ENCODE results near the gene GJA1.
A peak's percentile ranks its signal among the peaks of the same experiment; 100 is the strongest.
"Not testable (repeated sequence)": the region's sequence is repeated elsewhere in the genome, so short reads cannot be mapped to it uniquely, and the experiment has no call there.

GJA1 gene

GRCh38 chr6:121435444-121436069 lies at the start of gene GJA1:
Gene GJA1, plus strand, starts transcription at chr6:121435646. Its CDS starts 11,202 bp downstream, at chr6:121446848.
- no peak for DNase-seq

DNA sequence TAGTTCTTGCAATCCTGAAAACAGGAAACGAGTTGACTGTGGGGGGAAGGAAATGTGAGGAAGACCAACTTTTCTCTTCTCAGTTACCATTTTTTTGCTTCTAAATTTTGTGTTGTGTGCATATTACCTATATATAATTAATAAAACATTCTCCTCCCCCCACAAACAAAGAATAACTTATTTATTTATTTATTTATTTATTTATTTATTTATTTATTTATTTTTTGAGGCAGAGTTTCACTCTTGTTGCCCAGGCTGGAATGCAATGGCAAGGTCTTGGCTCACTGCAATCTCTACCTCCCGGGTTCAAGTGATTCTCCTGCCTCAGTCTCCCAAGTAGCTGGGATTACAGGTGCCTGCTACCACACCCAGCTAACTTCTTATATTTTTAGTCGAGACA lies 48.9 kb upstream of the GJA1 start:
- not testable (repeated sequence) for DNase-seq

- DNase-seq, result no peak
Observed at GRCh38 chr6:121389419-121389818, 46.0 kb upstream of the GJA1 start.

DNA sequence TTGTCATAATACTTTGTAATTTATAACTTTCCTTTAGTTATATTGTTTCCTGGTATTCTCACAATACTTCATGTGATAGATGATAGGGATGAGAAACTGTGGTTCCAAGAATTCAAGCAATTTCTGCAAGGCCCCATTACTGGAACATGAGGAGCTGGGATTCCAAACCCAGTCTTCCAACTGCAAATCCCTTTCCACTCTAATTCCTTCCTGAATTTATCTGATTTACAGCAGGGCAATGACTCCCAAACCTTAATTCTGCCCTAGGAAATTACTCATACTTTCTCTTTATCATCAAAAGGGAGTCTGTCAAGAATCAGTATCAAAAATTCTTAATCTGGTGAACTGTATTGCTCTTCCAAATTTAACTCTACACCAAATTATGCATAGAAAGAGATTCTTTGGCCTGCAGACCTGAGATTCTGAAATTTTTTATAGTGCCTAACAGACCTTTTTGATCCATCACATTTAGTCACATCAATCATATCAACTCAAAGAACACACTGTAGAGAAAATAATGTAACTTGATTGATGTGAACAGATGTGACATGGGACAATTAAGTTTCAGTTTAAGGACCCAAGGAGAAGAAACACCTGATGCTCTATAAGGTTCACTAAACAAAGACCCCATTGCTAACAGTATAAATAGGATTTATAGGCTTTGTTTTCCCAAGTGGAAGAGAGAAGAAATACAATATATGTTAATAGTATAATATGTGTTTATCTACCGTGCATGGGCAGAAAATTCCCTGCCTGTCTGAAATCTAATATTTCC lies 41.5 kb upstream of the GJA1 start:
- no peak for DNase-seq

- DNase-seq, result no peak
Observed at GRCh38 chr6:121395736-121396135, 39.7 kb upstream of the GJA1 start.

DNA sequence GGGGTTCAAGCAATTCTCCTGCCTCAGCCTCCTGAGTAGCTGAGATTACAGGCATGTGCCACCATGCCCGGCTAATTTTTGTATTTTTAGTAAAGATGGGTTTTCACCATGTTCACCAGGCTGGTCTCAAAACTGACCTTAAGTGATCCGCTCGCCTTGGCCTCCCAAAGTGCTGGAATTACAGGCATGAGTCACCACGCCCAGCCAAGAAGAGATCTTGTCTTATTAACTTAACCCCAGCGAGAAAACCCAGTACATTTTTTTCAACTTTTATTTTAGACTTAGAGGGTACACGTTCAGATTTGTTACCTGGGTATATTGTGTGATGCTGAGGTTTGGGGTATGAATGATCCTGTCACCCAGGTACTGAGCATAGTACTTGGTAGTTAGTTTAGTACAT lies 38.3 kb upstream of the GJA1 start:
- DNase-seq, result not testable (repeated sequence)

DNA sequence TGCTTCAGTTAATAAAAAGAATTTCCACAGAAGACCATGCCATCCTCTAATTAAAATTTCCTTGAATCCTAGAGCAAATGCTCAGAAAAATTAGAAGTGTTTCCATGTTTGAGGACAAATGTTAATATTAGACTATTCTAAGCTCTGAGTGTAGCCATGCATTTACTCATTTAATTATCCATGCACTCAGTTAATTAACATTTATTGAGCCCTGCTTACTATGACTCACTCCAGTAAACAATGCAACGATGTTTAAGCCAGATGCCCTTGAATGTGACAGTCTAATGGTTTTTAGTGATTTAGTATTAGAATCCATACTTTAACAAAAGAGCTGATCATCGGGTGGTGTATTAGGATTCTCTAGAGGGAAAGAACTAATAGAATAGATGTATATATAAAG lies 37.3 kb upstream of the GJA1 start:
- DNase-seq, result no peak

DNA sequence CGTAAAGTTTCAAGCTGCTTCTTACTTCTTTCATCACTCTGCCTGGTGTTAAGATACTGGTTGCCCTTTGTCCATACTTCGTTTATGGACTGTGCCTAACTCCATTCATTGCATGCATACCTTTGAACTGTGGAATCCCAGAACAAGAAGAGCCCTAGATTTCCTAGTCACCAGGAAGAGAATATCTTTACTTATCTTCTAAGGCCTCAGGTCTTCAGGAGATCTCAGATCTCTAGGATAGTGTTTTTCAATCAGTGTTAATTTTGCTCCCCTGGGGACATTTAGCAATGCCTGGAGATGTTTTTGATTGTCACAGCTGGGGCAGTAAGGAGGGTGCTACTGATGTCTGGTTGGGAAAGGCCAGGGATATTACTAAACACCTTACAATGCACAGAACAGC lies 35.5 kb upstream of the GJA1 start:
- no peak for DNase-seq

- DNase-seq, result no peak
Observed at GRCh38 chr6:121403964-121404363, 31.5 kb upstream of the GJA1 start.

DNA sequence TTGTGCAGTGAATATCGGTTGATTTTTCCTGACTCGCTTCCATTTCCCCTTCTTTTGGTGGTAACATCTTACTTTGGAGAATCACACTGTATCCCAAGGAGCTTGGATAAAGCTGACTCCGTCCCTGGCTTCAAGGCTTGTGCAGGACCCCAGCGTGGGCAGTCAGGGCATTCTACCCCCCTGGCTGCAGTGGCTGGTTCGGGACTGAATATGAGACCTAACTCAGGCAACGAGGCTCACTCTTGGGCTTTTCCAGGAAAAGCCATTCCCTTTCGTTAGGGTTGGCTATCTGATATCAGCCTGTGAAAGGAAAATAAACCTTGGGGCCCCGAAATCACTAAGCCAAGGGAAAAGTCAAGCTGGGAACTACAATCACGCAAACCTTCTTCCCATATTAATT lies 30.1 kb upstream of the GJA1 start:
- DNase-seq, result no peak

GRCh38 chr6:121408321-121408720 lies 27.1 kb upstream of the GJA1 start:
- DNase-seq, result no peak

- DNase-seq, result no peak
Observed at GRCh38 chr6:121413879-121414278, 21.6 kb upstream of the GJA1 start.

- no peak for DNase-seq
Observed at GRCh38 chr6:121418346-121418745, 17.1 kb upstream of the GJA1 start.

DNA sequence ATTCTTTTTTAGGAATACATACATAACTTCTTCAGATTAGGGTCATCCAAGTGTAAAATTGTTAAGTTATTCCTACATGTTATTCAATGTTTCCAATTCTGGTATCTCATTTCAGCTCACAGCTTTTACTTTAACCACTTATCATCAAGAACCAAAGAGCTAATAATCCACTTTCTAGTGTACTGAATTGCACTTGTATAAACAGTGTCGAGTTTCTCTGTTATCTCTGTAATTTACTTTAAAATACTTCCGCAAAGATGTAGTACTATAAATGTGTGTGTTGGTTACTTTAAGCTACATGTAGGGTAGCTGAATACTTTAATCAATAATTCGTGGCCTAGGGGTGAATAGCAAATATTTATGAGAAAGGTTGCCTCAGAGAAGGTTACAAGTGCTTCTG lies 8.8 kb upstream of the GJA1 start:
- DNase-seq, result no peak

DNA sequence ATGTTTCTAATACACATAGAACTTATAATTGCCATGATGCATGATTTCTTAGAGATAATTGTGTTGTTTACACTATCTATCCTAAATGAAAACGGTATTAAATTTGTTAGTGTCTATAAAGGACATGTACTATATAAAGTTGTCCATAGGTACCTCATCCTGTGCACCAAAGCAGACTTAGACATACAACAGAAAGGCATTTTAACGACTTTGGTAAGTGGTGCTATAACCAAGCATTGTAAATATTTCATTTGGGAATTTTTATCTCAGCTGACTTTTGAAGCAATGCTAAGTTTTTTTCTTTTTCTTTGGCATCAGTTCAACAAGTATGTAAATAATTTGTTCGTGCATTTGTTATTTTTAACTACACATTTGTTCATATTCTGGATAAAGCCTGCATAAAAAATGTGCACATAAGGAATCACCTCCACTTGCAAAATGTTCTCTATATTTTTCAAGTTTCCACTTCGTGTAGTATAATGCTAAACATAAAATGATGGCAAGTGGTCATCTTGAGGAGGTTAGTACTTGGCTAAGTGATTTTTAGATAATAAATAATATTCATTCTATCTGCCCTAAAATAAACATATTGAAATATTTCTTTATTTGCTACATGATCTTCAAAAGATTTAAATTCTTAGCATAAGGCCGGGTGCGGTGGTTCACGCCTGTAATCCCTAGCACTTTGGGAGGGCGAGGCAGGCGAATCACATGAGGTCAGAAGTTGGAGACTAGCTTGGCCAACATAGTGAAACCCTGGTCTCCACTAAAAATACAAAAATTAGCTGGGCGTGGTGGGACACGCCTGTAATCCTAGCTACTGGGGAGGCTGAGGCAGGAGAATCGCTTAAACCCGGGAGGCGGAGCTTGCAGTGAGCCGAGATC lies 6.3 kb upstream of the GJA1 start:
- DNase-seq, result no peak

DNA sequence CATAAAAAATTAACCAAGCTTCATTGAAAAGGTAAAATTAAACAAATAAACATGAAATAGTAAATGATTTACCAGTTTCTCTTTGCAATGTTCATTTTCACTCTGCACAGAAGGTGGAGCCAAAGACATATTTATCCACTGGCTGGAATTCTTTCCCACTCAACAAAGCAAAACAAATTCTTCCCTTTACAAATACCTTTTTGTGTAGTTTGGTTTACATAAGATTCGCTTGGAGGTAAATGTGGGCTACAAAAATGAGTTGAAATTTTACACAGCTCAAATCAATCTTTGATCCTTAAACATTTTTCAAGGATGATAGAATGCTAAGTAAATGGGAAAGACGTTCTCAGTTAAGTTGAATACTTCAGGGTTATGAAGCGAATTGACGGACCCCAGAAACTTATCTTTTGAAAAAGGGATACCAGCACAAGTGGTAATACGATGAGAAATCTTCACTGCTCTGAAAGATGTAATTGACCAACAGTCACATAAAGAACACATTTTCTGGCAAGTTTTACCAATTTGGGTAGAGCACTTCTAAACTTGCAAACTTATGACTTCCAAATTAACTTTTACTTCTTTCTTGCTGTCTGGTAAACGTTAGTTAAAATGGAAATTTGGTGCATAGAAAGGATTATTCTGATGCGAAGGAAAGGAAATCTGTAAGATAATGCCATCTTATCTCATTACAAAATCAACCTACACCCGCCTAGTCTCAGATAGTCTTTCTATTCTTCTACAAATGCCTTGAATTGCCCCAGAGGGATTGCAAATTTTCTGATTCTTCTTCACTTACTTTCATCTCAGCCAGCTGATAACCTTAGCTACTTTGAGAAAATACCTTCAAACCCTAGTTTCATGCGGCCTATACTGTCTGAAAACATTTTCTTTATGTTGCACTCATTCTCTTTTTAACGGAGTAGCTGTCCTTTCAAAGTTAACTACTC lies 4.7 kb upstream of the GJA1 start:
- no peak for DNase-seq

GRCh38 chr6:121431776-121432175 lies 3.7 kb upstream of the GJA1 start:
- not testable (repeated sequence) for DNase-seq

DNA sequence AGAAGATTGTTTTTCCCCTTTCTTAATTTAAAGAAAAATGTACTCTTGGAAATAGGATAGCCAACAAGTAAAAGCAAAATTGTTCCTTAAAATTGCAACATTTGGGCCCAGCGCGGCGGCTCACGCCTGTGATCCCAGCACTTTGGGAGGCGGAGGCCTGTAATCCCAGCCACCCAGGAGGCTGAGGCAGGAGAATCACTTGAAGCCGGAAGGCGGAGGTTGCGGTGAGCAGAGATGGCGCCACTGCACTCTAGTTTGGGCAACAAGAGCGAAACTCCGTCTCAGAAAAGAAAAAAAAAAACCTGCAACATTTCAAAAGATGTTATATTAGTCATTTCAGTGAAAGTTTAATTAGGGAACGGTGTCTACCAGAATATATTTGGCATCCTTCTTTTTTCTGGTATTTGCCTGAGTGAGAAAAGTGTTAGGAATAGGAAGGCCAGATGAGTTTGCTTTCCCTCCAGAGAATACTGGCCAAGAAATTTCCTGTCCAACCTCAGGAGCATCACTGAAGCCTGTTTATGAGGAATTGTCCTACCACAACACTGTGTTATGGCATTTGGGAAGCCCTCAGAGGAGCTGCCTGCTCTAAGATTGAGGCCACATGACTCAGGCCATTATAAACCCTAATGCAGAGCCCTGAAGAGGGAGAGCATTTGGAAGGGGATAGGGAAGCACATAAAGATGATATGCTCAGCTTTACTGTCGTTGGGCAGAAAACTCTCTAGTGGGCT lies 1.2 kb upstream of the GJA1 start:
- DNase-seq, result no peak

- no peak for DNase-seq
Observed at GRCh38 chr6:121436274-121436857, 920 bp downstream of the GJA1 start.

GRCh38 chr6:121436960-121437850 lies 1.8 kb downstream of the GJA1 start:
- peak; percentile 22 for DNase-seq

Measured in activated T-cell treated with anti-CD3 and anti-CD28 coated beads, Interleukin-2, amount 50 U/mL, for 1 hour (primary cell).